HG03045 (cell line): ENCODE results near the gene PPP1R12A.

Source experiments
- ATAC-seq: cut with Tn5 transposase; IDR thresholded peaks from one replicate; pipeline ENCODE4 v1.9.1; 2021; ENCODE audit warnings: mild to moderate bottlenecking, moderate library complexity; ENCODE audit not compliant: unreplicated experiment

Gene PPP1R12A

GRCh38 chr12:79936670-79937069 lies 1.8 kb upstream of the PPP1R12A start:
- ATAC-seq, result no peak

GRCh38 chr12:79935624-79936345 lies 888 bp upstream of the PPP1R12A start:
- ATAC-seq, result peak; percentile 19

DNA sequence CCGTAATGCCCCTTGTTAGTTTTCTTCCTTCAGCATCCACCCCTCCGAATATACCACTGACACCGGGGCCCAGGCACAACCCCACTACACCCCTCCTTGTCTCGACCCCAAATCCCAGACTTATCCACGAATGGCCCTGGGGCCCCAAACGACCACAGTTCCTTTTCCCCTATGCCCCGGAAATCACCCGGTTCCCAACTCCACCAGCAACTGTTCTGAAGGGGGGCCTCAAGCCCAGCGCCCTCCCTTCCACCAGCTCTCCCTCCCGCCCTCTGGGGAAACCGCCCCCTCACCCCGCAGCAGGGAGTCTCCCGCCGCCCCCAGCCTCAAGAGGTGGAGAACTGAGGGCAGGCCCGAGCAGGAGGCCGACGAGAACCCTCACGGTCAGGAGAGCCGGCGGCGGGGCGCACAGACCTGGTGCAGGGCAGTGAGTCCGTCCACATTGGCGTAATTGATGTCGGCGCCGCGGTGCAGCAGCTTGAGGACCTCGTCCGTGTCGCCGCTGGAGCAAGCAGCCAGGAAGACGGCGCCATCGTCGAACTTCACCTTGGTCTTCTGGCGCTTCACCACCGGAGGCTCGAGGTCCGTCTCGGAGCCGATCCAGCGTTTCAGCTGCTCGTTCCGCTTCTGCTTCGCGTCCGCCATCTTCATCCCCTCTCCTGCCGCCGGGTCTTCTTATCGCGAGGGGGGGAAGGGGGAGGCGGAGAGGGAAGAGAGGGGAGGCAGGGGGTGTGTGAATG lies 446 bp downstream of the PPP1R12A start:
- ATAC-seq, result peak; percentile 20

- no peak for ATAC-seq
These were observed 1.2 kb downstream of the PPP1R12A start for GRCh38 chr12:79933532-79934264.

- no peak for ATAC-seq
These were observed 1.9 kb downstream of the PPP1R12A start for GRCh38 chr12:79933043-79933442.

DNA sequence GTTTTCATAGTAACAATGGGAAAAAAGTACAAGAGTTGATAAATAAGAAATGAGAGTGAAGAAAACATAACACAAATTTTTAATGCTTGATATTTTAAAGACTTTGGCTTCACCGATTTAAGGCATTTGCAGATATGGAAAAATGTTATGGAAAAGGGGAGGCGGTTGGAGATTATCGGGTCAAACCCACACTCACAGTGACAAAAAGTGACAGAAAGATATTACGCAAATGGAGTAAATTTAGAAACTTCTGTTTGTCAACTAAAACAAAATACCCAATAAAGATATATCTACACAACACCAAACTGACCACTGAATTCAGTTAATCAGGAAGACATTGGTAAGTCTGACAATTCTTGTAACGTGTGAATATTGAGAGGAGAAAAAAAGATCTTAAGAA lies 2.5 kb downstream of the PPP1R12A start:
- no peak for ATAC-seq

DNA sequence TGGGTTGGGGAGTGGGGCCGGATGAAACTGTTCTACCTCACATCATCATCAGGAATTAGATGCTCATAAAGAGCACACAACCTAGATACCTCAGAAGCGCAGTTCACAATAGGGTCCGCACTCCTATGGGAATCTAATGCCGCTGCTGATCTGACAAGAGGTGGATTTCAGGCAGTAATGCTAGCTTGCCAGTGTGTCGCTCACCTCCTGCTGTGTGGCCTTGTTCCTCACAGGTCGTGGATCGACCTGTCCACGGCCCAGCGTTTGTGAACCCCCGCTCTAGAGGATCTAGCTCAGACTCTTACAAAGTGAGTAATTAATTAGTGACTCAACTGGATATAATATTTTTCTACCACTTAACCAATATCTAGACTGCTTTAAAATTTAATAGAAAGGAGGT lies 5.8 kb downstream of the PPP1R12A start:
- ATAC-seq, result no peak

GRCh38 chr12:79927772-79928474 lies 7.0 kb downstream of the PPP1R12A start:
- peak; percentile 97 for ATAC-seq

DNA sequence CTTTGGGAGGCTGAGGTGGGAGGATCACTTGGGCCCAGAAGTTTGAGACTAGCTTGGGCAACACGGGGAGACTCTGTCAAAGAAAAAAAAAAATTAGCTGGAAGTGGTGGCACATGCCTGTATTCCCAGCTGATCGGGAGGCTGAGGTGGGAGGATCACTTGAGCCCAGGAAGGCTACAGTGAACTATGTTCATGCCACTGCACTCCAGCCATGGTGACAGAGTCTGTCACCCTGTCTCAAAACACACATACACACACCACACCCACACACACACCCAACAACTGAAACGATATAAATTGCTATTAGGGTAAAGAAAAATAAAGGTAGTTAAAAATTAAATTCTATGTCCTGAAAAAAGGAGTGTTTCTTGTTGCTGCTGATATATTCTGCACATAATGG lies 7.9 kb downstream of the PPP1R12A start:
- no peak for ATAC-seq

DNA sequence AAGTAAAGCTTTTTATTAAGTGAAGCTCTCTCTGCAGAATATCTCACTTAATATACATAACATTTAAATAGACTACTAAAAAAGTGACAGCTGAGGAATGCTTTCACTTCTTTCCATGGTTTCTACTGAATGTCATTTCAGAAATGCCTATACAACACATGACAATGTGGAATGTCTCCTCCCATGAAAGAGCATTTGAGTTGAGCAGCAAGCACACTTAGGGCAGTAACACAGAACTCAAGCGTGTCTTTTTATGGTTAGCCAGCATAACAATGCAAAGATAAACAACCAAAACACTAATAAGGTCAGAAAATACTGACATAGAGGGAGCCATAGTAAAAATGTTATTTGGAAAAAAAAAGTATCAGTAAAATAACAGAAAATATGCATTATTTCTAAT lies 9.4 kb downstream of the PPP1R12A start:
- no peak for ATAC-seq

DNA sequence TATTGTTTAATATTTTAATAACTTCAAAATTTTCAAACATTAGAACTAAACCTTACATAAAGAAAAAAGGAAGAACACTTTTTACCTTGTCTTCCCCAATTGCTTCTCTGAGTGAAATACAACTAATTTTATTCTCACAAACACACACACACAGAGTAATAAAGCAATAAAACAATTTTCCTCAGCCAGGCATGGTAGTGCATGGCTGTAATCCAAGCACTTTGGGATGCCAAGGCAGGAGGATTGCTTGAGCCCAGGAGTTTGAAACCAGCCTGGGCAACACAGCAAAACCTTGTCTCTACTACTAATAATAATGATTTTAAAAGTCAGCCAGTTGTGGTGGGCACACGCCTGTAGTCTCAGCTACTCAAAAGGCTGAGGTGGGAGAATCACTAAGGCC lies 13.1 kb downstream of the PPP1R12A start:
- ATAC-seq, result no peak

DNA sequence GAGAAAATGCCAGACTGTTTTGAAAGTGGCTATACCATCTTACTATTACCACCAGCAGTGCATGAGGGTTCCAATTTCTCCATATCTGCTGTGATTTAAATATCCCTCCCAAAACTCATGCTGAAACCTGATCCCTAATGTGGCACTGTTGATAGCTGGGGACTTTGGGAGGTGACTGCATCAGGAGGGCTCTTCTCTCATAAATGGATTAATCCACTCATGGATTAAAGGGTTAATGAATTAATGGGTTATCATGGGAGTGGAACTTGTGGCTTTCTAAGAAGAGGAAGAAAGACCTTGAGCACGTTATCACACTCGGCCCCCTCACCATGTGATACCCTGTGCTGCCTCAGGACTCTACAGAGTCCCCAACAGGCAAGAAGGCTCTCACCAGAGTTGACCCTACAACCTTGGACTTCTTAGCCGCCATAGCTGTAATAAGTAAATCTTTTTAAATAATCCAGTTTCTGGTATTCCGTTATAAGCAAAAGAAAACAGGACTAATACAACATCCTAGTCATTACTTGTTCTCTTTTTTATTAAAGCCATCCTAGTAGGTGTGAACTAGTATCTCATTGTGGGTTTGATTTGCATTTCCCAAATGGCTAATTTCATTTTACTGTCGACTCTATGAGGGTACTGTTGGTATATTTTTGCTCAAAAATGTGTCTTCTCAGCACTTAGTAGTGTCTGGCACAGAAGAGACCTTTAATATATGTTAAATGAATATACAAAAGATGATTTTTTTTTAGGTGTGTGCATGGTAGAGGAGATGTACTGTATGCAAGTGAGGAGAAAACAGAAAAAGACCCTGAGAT lies 14.3 kb downstream of the PPP1R12A start:
- no peak for ATAC-seq

DNA sequence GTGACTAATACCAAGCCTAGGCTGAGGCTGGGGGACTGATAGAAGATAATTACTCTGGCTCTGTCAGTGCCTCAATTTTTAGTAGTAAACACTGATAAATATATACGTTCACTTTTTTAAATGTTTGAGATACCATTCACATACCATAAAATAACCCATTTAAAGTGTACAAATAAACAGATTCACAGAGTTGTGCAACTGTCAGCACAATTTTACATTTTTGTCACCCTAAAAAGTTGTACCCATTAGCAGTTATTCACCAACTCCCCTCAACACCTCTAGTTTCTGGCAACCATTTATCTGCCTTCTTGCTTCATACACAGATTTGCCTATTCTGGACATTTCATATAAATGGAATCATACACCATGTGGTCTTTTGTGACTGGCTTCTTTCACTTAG lies 15.1 kb downstream of the PPP1R12A start:
- no peak for ATAC-seq

GRCh38 chr12:79916826-79917225 lies 18.1 kb downstream of the PPP1R12A start:
- no peak for ATAC-seq

DNA sequence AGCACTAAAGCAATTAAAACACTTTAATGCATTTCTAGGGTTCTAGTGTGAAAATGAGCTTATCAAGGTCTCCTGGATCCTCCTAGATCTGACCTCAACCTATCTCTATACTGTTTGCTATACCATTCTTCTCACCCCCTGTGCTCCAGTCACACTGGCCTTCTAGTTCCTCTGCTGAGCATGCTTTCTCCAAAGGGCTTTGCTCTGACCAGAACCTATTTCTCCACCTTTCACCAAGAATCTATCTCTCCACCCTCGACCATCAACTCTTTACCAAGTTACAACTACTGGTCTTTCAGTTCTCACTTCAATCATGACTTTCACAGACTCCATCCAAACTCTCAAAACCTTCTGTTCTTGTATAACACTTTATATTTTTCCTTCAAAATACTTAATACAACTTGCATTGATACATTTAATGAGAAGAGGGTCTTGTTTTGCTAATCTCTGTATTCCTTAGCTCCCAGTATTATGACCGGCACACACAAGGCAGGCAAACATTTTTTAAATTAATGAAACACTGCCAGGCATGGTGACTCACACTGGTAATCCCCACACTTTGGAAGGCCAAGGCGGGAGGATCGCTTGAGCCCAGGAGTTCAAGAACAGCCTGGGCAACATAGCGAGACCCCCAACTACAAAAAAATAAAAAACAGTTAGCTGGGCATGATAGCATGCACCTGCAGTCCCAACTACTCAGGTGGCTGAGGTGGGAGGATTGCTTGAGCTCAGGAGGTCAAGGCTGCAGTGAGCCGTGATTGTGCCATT lies 22.8 kb downstream of the PPP1R12A start:
- no peak for ATAC-seq

GRCh38 chr12:79908366-79908765 lies 26.5 kb downstream of the PPP1R12A start:
- no peak for ATAC-seq

DNA sequence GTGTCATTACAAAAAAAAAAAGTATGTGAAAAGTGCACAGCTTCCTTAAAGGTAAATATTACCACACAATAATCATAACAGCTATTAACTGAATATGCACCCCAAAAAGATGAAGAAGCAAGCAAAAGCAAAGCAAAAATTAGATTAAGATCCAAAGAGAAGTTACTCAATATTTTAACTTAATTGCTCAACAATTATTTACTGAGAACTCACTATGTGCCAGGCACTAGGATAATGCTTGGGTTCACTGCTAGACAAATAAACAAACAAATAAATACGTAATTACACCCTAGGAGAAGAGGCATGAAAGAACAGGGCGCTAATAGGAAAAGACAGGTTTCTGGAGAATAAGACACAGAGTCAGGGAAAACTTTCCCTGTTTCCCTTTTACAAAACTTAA lies 33.4 kb downstream of the PPP1R12A start:
- ATAC-seq, result no peak

- no peak for ATAC-seq
These were observed 33.9 kb downstream of the PPP1R12A start for GRCh38 chr12:79900951-79901350.

- ATAC-seq, result no peak
These were observed 34.7 kb downstream of the PPP1R12A start for GRCh38 chr12:79900199-79900598.

DNA sequence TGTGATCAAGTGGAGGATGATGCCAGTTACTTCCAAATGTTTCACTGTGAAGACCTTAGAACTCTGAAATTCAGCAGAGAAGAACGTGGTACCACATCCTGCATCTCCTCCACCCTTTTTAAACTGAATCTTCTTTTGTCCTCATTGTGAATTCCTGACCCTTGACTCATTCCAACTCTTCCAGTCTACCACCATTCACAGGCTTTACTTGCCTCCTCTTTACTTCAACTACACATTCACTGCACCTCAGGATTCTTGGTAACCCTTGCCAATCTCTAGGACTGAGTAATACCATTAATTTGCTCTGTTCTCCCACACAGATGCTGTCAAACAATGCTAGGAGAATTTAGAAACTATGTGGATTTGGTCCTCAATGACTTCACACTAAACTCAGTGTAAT lies 37.3 kb downstream of the PPP1R12A start:
- ATAC-seq, result no peak
